ENCODE results near the gene ATAT1. TPM values are rescaled to one million over a fixed set of nuclear protein-coding genes. Genes with fewer than 3 reads are reported as not detected.

ATAT1 gene
- total RNA-seq, 1 donor from 2014 or later, result 30.3 TPM

- TF ChIP-seq CTCF (IDR thresholded peaks at IDR 0.05; ENCODE audit: unreplicated experiment), result no peak
- Mint-ChIP-seq H3K4me3 (ENCODE audit: unreplicated experiment) (peak overlapping the region; percentile 86), H3K27ac (ENCODE audit: unreplicated experiment) (no peak overlapping the region), H3K4me1 (ENCODE audit: unreplicated experiment) (peaks cover 50% of the 10 kb centered on the region), H3K36me3 (ENCODE audit: low read depth, unreplicated experiment) (peaks cover 35% of the 10 kb centered on the region), H3K27me3 (ENCODE audit: unreplicated experiment) (peaks cover 16% of the 10 kb centered on the region), H3K9me3 (ENCODE audit: unreplicated experiment) (no peaks in the 10 kb centered on the region)
- DNase-seq (ENCODE audit: low spot score), result no peak
Observed at GRCh38 chr6:30679765-30680535, 53.3 kb downstream of the ATAT1 start.

- Mint-ChIP-seq H3K4me1 (ENCODE audit: unreplicated experiment) (peaks cover 55% of the 10 kb centered on the region), H3K27me3 (ENCODE audit: unreplicated experiment) (peaks cover 27% of the 10 kb centered on the region), H3K9me3 (ENCODE audit: unreplicated experiment) (no peaks in the 10 kb centered on the region), H3K36me3 (ENCODE audit: low read depth, unreplicated experiment) (peaks cover 40% of the 10 kb centered on the region), H3K27ac (ENCODE audit: unreplicated experiment) (peak overlapping the region; percentile 93), H3K4me3 (ENCODE audit: unreplicated experiment) (peak overlapping the region; percentile 100)
- DNase-seq (ENCODE audit: low spot score), result no peak
- no peak for TF ChIP-seq CTCF (IDR thresholded peaks at IDR 0.05; ENCODE audit: unreplicated experiment)
Observed at GRCh38 chr6:30681766-30682142, 55.1 kb downstream of the ATAT1 start.

DNA sequence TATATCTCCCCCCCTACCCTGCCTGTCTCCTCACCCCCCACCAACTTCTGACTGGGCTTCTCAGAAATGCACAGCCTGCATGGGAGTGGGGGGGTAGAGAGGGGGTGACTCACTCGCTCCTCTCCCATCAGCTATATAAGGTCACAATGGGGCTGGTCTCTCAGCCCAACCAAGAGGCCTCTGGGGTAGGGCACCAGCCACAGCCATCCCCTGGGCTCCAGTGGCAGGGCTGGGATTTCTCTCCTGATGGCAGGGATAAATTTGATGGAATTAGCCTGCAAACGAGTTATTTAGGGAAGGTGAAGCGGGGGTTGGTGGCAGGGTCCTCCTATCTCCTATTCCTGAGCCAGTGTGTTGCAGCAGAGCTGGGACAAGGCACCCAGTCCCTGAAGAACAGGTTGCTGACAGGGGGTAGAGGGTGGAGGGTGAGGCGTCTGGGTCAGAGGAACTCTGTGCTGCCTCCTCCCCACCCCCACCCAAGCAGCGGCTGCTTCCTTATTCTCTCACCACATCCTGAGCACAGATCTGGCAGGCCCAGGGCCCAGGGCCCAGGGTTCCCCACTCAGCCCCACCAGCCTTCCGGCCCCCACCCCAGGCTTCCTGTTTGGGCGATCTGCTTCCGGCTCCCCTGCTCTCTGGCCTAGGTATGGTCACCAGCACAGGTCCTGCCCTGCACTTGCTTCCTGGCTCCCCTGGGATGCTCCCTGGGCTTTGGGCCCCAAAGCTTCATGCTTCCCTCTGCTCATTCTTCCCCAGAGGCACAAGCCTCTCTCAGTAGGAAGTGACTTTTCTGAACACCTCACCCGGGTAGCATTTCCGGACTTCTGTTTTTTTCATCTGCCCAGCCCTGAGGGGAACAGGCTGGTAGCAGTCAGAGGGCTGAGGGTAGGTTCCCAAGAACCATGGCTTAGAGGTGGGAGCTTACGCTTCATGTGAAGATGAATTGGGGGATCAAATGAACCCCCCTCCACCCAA, 55.8 kb downstream of the ATAT1 start:
- peak; percentile 90 for DNase-seq (ENCODE audit: low spot score)
- no peaks in the 10 kb centered on the region for H3K9me3 Mint-ChIP-seq (ENCODE audit: unreplicated experiment)
- peaks cover 55% of the 10 kb centered on the region for H3K4me1 Mint-ChIP-seq (ENCODE audit: unreplicated experiment)
- TF ChIP-seq CTCF (IDR thresholded peaks at IDR 0.05; ENCODE audit: unreplicated experiment), result no peak
- H3K27me3 Mint-ChIP-seq (ENCODE audit: unreplicated experiment), result peaks cover 27% of the 10 kb centered on the region
- H3K27ac Mint-ChIP-seq (ENCODE audit: unreplicated experiment), result peak overlapping the region; percentile 99
- H3K36me3 Mint-ChIP-seq (ENCODE audit: low read depth, unreplicated experiment), result peaks cover 40% of the 10 kb centered on the region
- peak overlapping the region; percentile 100 for H3K4me3 Mint-ChIP-seq (ENCODE audit: unreplicated experiment)

- H3K27me3 Mint-ChIP-seq (ENCODE audit: unreplicated experiment), result peaks cover 29% of the 10 kb centered on the region
- peaks cover 43% of the 10 kb centered on the region for H3K36me3 Mint-ChIP-seq (ENCODE audit: low read depth, unreplicated experiment)
- TF ChIP-seq CTCF (IDR thresholded peaks at IDR 0.05; ENCODE audit: unreplicated experiment), result no peak
- H3K9me3 Mint-ChIP-seq (ENCODE audit: unreplicated experiment), result no peaks in the 10 kb centered on the region
- peak overlapping the region; percentile 100 for H3K4me3 Mint-ChIP-seq (ENCODE audit: unreplicated experiment)
- no peak for DNase-seq (ENCODE audit: low spot score)
- H3K4me1 Mint-ChIP-seq (ENCODE audit: unreplicated experiment), result peaks cover 61% of the 10 kb centered on the region
- peak overlapping the region; percentile 99 for H3K27ac Mint-ChIP-seq (ENCODE audit: unreplicated experiment)
Observed at GRCh38 chr6:30683183-30683979, 56.7 kb downstream of the ATAT1 start.

Measured in endothelial cell (in vitro differentiated cells).